Measurements from ENCODE around the gene RPS3. TPM values are rescaled to one million over a fixed set of nuclear protein-coding genes. Genes with fewer than 3 reads are reported as not detected.

The RPS3 gene
- polyA plus RNA-seq, 3 donors = 2,692 to 2,738 (median 2,717) TPM

DNA sequence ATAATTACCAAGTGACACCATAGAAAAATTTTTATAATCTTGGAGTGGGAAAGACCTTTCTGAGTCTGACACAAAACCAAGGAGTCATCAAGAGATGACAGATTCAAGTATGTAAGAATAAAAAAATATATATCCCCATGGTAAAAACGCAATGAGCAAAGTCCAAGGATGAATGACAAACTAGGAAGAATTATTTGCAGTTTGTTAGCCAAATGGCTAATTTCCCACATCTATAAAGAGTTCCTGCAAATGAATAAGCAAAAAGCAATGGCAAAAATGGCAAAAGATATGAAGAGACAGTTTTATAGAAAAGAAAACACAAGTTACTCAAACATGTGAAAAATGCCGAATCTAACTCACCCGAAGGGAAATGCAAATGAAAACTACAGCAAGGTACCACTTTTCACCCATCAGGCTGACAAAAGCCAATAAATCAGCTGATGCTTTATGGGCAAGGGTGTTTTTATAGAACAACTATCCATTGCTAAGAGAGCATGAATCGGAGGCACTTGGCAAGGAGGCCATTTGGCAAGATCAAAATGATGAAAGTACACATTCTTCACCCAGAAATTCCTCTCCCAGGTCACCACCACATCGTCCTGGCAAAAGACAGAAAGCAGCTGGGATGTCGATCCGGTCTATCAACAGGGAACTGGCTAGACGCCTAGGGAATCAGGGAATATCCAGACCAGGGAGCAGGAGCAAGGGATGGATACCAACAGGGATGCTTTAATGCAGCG lies 54.8 kb downstream of the RPS3 start:
- no peak for DNase-seq (ENCODE audit: low read depth in 3 of 3, low spot score in 2 of 3)

DNA sequence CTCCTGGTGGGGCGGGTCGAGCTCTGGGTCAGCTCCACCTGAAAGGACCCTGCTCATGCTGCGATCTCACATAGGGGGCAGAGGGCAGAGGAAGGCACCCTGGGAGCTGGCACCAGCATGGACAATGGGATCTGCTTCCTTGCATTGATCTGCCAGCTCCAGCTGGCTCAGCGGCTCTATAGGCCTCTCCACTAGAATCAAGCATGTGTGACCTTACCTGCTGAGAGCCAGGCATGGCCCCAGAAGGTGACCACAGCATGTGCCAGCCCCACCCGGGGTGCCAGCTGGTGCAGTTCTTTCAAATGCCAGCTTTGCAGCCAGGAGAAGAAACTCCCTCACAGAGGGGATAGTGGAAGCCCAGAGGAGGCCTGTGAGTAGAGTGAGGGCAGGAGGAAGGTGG lies 55.7 kb downstream of the RPS3 start:
- DNase-seq (ENCODE audit: low read depth in 3 of 3, low spot score in 2 of 3) = no peak

Other genes with a start within 250 kb of the RPS3 start
- 1 to 10 TPM; 6.6 to 8.3 (median 6.7) TPM for gene SLCO2B1, start 248.4 kb upstream of the RPS3 start, polyA plus RNA-seq (ENCODE audit: insufficient read length in 3 of 3)
- under 1 TPM; 0.07 to 0.24 (median 0.14) TPM for gene TPBGL, start 158.7 kb upstream of the RPS3 start, polyA plus RNA-seq (ENCODE audit: insufficient read length in 3 of 3)
- gene ARRB1, start 47.9 kb upstream of the RPS3 start, polyA plus RNA-seq (ENCODE audit: insufficient read length in 3 of 3) = 10 to 100 TPM; 24.0 to 29.1 (median 24.4) TPM
- gene KLHL35, start 33.7 kb downstream of the RPS3 start, polyA plus RNA-seq (ENCODE audit: insufficient read length in 3 of 3) = under 1 TPM; 0.45 to 0.62 (median 0.58) TPM
- 1 to 10 TPM; 5.8 to 8.5 (median 6.9) TPM for gene GDPD5, start 126.4 kb downstream of the RPS3 start, polyA plus RNA-seq (ENCODE audit: insufficient read length in 3 of 3)
- gene SERPINH1, start 162.7 kb downstream of the RPS3 start, polyA plus RNA-seq (ENCODE audit: insufficient read length in 3 of 3) = 100 to 1,000 TPM; 291 to 341 (median 336) TPM